ENCODE measurements around the gene FOXP4.

- TF ChIP-seq EZH2 (IDR thresholded peaks at IDR 0.05) (no peak), EZH2phosphoT487 (IDR thresholded peaks at IDR 0.05; ENCODE audit: borderline replicate concordance) (no peak), RAD21 (IDR thresholded peaks at IDR 0.05; ENCODE audit: low read depth) (no peak), SRF (IDR thresholded peaks at IDR 0.05; ENCODE audit: low read depth) (no peak), POLR2A (IDR thresholded peaks at IDR 0.05; ENCODE audit: borderline replicate concordance, extremely low read depth, insufficient read depth, insufficient read length) (no peak), EGR1 (IDR thresholded peaks at IDR 0.05; ENCODE audit: low read depth) (no peak), ZNF274 (IDR thresholded peaks at IDR 0.05; ENCODE audit: low read depth, low read length) (no peak)
- TF ChIP-seq, protein P1, sequence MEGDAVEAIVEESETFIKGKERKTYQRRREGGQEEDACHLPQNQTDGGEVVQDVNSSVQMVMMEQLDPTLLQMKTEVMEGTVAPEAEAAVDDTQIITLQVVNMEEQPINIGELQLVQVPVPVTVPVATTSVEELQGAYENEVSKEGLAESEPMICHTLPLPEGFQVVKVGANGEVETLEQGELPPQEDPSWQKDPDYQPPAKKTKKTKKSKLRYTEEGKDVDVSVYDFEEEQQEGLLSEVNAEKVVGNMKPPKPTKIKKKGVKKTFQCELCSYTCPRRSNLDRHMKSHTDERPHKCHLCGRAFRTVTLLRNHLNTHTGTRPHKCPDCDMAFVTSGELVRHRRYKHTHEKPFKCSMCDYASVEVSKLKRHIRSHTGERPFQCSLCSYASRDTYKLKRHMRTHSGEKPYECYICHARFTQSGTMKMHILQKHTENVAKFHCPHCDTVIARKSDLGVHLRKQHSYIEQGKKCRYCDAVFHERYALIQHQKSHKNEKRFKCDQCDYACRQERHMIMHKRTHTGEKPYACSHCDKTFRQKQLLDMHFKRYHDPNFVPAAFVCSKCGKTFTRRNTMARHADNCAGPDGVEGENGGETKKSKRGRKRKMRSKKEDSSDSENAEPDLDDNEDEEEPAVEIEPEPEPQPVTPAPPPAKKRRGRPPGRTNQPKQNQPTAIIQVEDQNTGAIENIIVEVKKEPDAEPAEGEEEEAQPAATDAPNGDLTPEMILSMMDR (IDR thresholded peaks at IDR 0.05 in 2 of 3, conservative IDR thresholded peaks at IDR 0.05 in 1 of 3; ENCODE audit: borderline replicate concordance in 1 of 3, insufficient read depth in 1 of 3, low read depth in 2 of 3, low read length in 2 of 3): no peak
These were observed 77.1 kb downstream of the FOXP4 start for GRCh38 chr6:41623330-41623729.

Measured in HCT116 (cell line).